ENCODE measurements around the gene TNS1.

The TNS1 gene

DNA sequence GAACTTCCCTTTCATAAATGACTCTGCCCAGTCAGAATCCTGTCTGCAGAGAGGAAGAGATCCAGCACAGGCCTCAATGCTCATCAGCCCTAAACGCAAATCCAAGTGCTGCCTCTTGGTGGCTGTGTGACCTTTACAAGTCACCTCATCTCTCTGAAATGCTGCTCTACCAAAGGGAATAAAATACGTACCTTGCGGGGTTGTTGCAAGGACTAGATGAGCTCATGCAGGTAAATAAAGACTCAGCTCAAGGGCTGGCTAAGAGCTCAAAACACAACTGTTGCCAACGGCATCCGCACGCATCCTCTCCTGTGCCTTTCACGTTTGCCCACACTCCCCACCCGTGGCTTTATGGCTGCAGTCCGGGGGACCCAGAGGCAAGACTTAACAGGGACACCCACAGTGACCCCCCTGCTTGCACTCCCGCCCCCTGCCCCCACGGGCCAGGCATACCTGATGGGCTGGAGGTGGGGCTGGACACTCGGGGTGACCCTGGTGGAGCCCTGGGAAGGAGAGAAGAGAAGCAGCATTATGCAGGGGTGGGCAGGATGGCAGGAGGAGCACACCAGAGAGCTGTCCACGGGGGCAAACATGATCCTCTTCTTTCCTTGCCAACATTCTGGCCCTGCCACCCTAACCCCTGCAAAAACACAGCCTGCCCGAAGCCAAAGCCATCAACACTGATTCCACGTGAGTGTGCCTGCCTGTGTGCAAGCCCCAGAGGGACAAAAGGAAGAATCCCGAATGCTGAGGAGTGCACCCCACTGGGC, 102.6 kb downstream of the TNS1 start:
- in situ Hi-C loops (cut with HindIII; ENCODE audit: low pct_ligation_motif_present, low pct_unique_long_range_greater_than_20kb, low sequenced_read_pairs), result no loop called here
- DNase-seq, result no peak

DNA sequence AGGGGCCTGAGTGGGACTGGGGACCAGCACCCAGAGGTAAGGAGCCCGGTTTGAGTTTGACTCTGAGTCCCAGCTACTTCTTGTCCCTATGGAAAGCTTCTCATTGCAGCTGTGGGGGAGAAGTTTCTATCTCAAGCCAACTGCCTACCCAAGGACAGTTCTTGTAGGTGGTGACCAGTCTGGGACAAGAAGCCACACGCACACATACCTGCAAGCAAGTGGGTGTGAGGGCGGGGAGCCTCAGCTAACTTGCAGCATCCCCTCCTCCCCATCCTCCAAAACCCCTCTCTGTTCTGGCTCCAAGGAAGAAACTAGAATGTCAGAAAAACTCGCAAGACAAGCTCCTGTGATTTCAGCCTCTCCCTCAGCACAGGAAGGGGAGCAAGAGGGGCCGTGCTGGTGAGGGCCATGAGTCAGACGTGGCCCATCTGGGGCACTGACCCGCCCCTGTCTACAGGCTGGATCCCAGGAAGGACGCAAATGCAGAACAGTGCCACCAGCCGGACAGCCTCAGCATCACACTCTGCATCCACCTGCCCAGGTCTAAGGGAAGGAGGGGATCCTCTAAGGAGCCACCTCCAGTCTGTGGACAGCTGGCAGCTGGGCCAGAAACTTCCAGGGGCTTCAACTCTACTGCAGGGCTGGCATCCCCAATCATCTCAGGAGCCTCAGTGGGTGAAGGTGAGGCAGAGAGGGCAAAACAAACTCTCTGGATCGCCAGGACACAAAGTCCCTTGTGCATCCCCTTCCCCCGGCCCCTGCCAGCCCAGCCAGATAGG, 103.4 kb downstream of the TNS1 start:
- in situ Hi-C loops (cut with HindIII; ENCODE audit: low pct_ligation_motif_present, low pct_unique_long_range_greater_than_20kb, low sequenced_read_pairs), result no loop called here

GRCh38 chr2:217897816-217898806, 104.7 kb downstream of the TNS1 start:
- in situ Hi-C loops (cut with HindIII; ENCODE audit: low pct_ligation_motif_present, low pct_unique_long_range_greater_than_20kb, low sequenced_read_pairs), result no loop called here
- no peak for DNase-seq

More for the DNA sequence above, 103.4 kb downstream of the TNS1 start:
- peak; percentile 89 for DNase-seq

DNA sequence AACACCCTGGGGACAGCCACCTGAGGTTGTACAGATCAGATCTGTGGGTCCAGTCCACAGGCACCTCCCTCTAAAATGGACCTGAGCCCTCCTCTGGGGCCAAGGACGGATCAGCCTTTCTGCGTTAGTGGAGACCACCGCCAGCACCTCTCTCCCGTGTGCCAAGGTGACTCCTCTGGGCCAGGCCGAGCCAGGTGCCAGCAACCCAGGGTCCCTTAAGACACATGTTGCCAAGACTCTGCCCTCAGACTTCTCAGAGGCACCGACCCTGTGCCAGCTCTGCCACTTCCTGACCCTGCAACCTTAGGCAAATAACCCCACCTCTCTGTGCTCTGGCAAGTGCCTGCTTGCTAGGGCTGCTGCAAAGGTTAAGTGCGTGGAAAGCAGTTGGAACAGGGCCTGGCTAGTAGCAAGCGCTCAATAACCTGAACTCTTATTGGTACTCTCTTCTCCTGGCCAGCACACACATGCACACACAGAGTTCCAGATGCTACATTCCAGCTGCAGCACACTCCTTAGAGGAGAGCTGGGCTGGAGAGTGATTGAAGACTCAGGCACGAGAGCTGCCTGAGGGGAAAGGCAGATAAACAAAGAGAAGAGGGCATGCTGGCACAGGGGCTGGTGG, 105.6 kb downstream of the TNS1 start:
- DNase-seq, result no peak
- in situ Hi-C loops (cut with HindIII; ENCODE audit: low pct_ligation_motif_present, low pct_unique_long_range_greater_than_20kb, low sequenced_read_pairs), result no loop called here

GRCh38 chr2:217895070-217895635, 107.6 kb downstream of the TNS1 start:
- in situ Hi-C loops (cut with HindIII; ENCODE audit: low pct_ligation_motif_present, low pct_unique_long_range_greater_than_20kb, low sequenced_read_pairs), result no loop called here
- DNase-seq, result no peak

- in situ Hi-C loops (cut with HindIII; ENCODE audit: low pct_ligation_motif_present, low pct_unique_long_range_greater_than_20kb, low sequenced_read_pairs), result no loop called here
- DNase-seq, result no peak
Measured at GRCh38 chr2:217893440-217893839, 109.4 kb downstream of the TNS1 start.

DNA sequence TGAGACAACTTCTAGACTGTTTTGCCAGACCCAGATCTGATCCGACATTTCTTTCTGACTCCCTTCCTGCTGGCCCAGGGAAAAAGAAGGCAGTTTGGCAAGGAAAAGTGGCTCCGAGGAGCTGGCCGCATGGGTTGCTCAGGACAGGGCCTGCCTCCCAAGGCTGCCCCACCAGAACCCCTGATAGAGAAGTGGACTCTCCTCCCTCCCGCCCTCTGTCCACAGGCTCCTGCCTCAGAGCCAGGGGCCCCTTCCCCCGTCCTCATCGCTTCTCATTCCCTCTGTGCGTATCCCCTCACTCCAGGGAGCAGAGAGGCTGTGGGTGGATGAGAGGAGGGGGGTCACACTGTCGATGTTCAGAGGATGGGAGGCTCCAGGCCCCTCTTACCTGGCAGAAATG, 110.2 kb downstream of the TNS1 start:
- no peak for DNase-seq
- in situ Hi-C loops (cut with HindIII; ENCODE audit: low pct_ligation_motif_present, low pct_unique_long_range_greater_than_20kb, low sequenced_read_pairs), result no loop called here

- in situ Hi-C loops (cut with HindIII; ENCODE audit: low pct_ligation_motif_present, low pct_unique_long_range_greater_than_20kb, low sequenced_read_pairs), result no loop called here
Measured at GRCh38 chr2:217890445-217890844, 112.3 kb downstream of the TNS1 start.

GRCh38 chr2:217889656-217890055, 113.1 kb downstream of the TNS1 start:
- no peak for DNase-seq
- in situ Hi-C loops (cut with HindIII; ENCODE audit: low pct_ligation_motif_present, low pct_unique_long_range_greater_than_20kb, low sequenced_read_pairs), result no loop called here

More at GRCh38 chr2:217890445-217890844, 112.3 kb downstream of the TNS1 start:
- DNase-seq, result peak; percentile 88

GRCh38 chr2:217887841-217888701, 114.7 kb downstream of the TNS1 start:
- DNase-seq, result no peak
- in situ Hi-C loops (cut with HindIII; ENCODE audit: low pct_ligation_motif_present, low pct_unique_long_range_greater_than_20kb, low sequenced_read_pairs), result no loop called here

DNA sequence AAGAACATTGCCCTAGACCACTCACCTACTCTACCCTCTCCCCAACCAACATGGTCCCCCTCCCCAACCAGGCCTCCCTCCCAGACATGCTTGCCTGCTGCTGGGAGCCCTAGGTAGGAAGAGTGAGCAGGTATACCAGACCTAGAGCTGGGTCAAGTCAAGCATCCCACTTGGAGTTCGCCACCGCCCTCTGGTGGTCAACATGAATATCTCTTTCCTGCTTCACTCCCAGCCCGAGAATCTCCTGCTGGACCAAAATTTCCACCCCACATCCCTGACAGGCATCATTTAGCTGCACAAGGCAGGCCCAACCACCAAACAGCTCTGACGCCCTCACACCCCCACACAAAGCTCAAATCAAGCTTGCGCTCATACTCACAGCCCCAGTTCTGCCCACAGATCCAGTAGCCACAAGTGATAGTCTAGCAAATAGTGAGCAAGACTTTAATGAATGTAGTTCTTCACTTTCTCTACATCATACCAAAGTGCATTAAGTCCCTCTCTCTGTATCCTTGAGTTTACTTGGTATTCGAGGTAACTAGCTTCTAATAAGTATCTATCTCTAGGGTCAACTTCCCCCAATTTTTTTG, 116.0 kb downstream of the TNS1 start:
- in situ Hi-C loops (cut with HindIII; ENCODE audit: low pct_ligation_motif_present, low pct_unique_long_range_greater_than_20kb, low sequenced_read_pairs), result no loop called here
- DNase-seq, result peak; percentile 75

DNA sequence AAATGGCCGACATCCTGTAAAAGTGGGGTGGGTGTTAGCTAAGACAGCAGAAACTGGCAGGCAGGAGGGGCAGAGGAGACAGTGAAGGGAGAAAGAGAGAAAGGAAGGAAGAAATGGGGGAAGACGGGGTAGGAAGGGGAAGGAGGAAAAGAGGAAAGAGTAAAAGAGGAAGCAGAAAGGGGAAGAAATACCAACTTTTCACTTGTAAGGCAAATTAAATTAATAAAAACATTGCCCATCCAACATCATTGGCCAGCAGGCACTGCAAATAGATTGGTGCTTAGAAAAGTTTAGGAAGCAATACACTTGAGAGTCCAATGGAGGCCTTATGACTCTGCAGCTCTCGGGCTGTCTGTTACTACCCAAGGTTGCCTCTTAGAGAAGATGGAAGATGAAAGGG, 116.7 kb downstream of the TNS1 start:
- DNase-seq, result no peak
- in situ Hi-C loops (cut with HindIII; ENCODE audit: low pct_ligation_motif_present, low pct_unique_long_range_greater_than_20kb, low sequenced_read_pairs), result no loop called here

DNA sequence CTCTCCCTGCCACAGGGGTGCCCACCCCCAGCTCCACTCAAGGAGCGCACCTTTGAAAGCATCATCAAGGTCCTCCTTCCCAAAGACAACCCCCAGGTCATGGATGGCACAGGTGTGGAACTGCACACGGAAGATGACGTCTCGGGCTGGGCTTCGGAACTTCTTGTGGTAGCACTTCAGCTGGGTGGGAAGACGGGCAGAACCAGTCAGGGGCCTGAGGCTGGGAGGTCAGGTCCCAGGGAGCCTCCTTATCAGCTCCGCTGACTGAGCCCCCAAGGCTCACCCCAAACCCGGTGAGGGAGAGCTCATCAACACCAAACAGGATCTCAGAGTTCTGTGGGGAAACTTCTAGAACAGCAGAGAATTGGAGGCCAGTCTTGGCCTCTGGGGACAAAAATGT, 117.8 kb downstream of the TNS1 start:
- no peak for DNase-seq
- in situ Hi-C loops (cut with HindIII; ENCODE audit: low pct_ligation_motif_present, low pct_unique_long_range_greater_than_20kb, low sequenced_read_pairs), result no loop called here

GRCh38 chr2:217880891-217881290, 121.9 kb downstream of the TNS1 start:
- in situ Hi-C loops (cut with HindIII; ENCODE audit: low pct_ligation_motif_present, low pct_unique_long_range_greater_than_20kb, low sequenced_read_pairs), result no loop called here
- no peak for DNase-seq

GRCh38 chr2:217880287-217880889, 122.4 kb downstream of the TNS1 start:
- no peak for DNase-seq
- in situ Hi-C loops (cut with HindIII; ENCODE audit: low pct_ligation_motif_present, low pct_unique_long_range_greater_than_20kb, low sequenced_read_pairs), result no loop called here

GRCh38 chr2:217878915-217879590, 123.7 kb downstream of the TNS1 start:
- in situ Hi-C loops (cut with HindIII; ENCODE audit: low pct_ligation_motif_present, low pct_unique_long_range_greater_than_20kb, low sequenced_read_pairs), result no loop called here

More at GRCh38 chr2:217878915-217879590, 123.7 kb downstream of the TNS1 start:
- no peak for DNase-seq
